GM12875 (cell line): ENCODE data around the gene SETD7.

Experiments
- H3K4me3 ChIP-seq: one replicate; pipeline ENCODE4 v1.5.1; 2011; ENCODE audit warnings: low read depth, low read length, control low read depth
- TF ChIP-seq, protein P1 (sequence below): IDR thresholded peaks from 2 replicates; pipeline ENCODE4 v1.5.1; 2011; ENCODE audit warnings: low read depth, mild to moderate bottlenecking, control low read depth, inconsistent platforms, low read length, moderate library complexity, borderline replicate concordance; ENCODE audit not compliant: insufficient read depth

The SETD7 gene

DNA sequence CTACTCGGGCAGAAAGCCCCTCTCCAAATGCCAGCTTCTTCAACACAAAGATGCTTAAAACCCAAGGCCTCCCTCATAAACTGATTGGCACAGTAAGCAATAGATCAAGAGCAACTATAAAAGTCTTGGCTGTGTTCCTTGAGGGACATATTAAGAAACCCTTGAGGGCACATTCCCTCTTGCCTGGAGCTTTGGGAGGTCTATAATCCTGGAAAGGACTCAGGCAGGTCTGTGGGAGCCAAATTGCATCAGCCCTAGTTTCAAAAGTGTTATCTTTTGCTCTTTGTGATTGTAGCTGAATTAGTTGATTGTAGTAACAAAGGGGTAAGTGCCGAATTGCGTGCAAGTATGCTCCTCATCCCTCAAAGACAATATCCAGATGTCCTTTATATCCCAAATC, 18.6 kb upstream of the SETD7 start:
- no peak overlapping the region for H3K4me3 ChIP-seq
- TF ChIP-seq, protein P1, sequence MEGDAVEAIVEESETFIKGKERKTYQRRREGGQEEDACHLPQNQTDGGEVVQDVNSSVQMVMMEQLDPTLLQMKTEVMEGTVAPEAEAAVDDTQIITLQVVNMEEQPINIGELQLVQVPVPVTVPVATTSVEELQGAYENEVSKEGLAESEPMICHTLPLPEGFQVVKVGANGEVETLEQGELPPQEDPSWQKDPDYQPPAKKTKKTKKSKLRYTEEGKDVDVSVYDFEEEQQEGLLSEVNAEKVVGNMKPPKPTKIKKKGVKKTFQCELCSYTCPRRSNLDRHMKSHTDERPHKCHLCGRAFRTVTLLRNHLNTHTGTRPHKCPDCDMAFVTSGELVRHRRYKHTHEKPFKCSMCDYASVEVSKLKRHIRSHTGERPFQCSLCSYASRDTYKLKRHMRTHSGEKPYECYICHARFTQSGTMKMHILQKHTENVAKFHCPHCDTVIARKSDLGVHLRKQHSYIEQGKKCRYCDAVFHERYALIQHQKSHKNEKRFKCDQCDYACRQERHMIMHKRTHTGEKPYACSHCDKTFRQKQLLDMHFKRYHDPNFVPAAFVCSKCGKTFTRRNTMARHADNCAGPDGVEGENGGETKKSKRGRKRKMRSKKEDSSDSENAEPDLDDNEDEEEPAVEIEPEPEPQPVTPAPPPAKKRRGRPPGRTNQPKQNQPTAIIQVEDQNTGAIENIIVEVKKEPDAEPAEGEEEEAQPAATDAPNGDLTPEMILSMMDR = no peak

DNA sequence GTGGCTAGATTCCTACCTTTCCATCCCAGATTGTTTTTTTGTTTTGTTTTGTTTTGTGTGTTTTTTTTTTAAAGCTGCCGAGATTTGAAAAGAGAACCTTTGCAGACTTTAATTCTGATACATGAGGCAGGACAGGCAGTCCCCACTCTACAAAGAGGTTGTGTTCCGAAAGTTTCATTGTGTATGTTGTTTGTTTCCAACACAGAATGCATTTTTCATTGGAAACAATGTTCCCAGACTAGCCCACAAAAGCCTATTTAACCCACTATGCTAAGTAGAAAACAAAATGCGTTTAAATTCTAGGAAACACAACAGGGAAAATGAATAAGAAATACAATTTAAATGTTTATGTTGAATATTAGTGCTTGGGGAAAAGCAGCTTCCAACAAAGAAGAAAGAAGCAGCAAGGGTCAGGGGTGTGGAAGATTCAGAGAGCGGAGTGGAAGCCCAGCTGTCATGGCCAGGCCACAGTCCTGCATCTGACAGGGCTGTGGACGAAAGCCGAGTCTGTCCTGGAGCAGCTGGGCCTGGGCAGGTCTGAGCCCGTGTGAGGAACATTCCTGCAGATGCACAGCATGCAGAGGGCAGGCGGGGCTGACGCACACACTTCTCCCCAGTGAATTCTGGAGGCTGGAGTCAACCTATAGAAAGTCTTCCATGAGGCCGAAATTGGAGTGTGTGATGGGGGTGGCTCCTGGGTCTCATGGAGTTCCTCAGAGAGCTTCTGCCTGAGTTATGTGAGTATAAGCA, 12.4 kb upstream of the SETD7 start:
- H3K4me3 ChIP-seq = no peak overlapping the region
- TF ChIP-seq, protein P1 = no peak

GRCh38 chr4:139567159-139567870, 11.3 kb upstream of the SETD7 start:
- no peak overlapping the region for H3K4me3 ChIP-seq
- TF ChIP-seq, protein P1 = no peak

- TF ChIP-seq, protein P1 = peak; percentile 12; the same call in 1 of the 2 replicates
- H3K4me3 ChIP-seq = no peak overlapping the region
Measured at GRCh38 chr4:139564502-139564901, 8.5 kb upstream of the SETD7 start.

DNA sequence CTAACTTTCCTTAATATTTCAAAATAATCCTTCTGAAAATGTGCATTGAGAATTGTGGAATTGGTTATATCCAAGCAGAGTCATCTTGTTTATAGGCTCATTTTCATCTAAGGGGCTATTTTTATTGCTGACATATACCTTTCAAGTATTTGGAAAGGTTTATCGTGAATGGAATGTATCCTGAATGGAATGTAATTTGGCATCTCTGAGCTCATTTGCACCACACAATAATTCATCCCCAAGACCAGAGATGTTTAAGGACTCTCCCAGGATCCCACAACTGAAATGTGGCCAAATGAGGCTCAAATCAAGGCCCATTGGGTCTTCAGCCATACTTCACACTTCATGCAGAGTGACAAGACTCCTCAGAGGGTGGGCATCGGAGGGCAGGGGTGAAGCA, 7.5 kb upstream of the SETD7 start:
- TF ChIP-seq, protein P1 = no peak
- no peak overlapping the region for H3K4me3 ChIP-seq

GRCh38 chr4:139562839-139563238, 6.8 kb upstream of the SETD7 start:
- no peak overlapping the region for H3K4me3 ChIP-seq
- TF ChIP-seq, protein P1 = no peak

DNA sequence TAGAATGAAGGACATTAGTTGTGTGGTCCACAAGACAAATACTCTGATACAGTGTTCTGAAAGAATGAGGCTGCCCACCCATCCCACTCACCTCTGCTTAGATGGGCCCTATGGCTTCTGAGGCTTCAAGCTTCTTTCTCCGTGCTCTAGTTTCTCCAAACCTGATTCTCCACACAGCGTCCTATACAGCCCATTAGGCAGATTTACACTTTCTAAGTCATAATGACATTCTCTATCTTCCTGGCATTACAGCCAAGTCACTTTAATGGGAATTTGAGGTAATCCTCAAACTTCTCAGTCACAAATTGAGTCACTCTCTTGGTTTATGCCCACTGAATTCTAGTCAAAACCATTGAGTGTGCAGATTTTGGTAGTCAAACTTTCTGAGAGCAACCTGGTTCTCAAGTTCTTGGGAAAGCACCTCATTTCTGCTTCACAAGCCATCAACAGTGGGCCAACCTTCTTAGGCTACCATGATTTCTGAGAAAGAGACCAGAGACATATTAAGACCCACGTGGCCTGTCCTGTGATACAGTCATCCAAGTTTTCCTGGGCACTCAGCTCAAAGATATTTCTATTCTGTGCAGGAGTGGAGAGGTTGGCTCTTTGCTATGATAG, 6.2 kb upstream of the SETD7 start:
- TF ChIP-seq, protein P1 = no peak
- H3K4me3 ChIP-seq = no peak overlapping the region
